NCI-H226 (cell line): ENCODE measurements around the gene KLK12.
A peak's percentile ranks its signal among the peaks of the same experiment; 100 is the strongest.

ENCODE experiments used
- DNase-seq: peaks from one replicate; pipeline ENCODE4 v3.0.0-alpha.2; 2015

KLK12 gene

DNA sequence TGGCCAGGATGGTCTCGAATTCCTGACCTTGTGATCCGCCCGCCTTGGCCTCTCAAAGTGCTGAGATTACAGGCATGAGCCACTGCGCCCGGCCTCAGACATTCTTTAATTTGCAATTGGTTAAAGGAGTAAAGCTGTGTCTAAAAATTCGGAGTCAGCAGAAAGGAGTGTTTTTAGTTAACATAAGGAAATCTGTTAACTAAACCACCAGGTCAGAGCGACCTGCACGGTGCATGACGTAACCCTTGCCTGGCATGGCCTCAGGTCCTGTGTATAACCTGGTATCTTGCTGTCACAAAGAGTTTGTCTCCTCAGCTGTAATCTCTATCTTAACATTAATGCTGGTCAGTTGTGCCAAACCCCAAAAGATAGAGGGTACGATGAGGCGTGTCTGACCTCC lies 9.5 kb upstream of the KLK12 start:
- no peak for DNase-seq

- DNase-seq: no peak
Measured at GRCh38 chr19:51043497-51043896, 8.7 kb upstream of the KLK12 start.

- no peak for DNase-seq
Measured at GRCh38 chr19:51040151-51040550, 5.3 kb upstream of the KLK12 start.

- DNase-seq: no peak
Measured at GRCh38 chr19:51036519-51036918, 1.7 kb upstream of the KLK12 start.

- DNase-seq: no peak
Measured at GRCh38 chr19:51031880-51032225, 2.9 kb downstream of the KLK12 start.

- no peak for DNase-seq
Measured at GRCh38 chr19:51031220-51031879, 3.5 kb downstream of the KLK12 start.

DNA sequence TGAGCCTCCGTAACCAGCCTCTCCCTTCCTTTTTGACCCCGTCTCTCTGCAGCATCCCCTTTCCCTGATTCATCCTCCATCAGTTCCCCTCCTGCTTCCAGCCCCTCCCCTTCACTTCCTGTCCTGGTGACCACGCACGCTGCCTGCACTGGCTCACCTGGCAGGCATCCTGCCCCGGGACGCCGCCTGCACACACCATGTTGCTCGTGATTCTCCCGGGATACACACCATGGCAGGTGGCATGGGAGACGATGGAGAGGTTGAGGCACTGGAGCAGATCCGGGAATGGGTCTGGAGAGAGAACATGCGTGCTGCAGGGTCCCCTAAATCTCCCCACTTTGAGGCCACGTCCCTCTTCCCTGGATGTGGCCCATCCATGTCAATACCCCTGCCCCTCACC lies 4.2 kb downstream of the KLK12 start:
- no peak for DNase-seq

DNA sequence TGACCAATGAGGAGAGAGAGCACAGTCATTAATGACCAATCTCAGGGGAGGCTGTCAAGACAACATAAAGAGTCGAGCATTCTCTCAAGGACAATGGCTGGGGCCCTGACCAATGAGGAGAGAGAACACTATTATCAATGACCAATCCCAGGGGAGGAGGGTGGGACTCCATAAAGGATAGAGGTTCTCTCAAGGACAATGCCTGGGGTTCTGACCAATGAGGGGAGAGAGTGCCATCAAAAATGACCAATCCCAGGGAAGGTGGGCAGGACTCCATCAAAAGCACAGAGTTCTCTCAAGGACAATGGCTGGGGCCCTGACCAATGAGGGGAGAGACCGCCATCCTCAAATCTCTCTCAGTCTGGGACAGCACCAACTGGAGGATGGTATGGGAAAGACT lies 5.1 kb downstream of the KLK12 start:
- peak; percentile 7 for DNase-seq

DNA sequence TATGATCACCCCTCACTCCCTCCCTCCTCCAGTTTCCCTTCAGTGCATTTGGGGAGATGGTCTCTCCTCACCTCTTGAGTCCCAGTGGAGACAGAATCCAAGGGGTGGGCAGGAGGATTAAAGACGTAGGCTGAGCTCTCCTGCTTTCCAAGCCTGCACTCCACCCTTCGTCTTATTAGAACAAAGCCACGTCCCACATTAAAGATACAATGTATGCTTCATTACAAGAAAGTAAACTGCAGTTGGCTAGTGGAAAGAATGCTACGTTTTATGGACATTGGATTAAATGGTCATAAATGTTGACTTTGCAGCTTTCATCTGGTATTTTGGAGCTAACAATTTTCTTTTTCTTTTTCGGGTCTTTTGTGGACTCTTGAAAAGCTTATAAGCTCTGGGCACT lies 6.9 kb downstream of the KLK12 start:
- no peak for DNase-seq

GRCh38 chr19:51027126-51027806 lies 7.5 kb downstream of the KLK12 start:
- DNase-seq: no peak

DNA sequence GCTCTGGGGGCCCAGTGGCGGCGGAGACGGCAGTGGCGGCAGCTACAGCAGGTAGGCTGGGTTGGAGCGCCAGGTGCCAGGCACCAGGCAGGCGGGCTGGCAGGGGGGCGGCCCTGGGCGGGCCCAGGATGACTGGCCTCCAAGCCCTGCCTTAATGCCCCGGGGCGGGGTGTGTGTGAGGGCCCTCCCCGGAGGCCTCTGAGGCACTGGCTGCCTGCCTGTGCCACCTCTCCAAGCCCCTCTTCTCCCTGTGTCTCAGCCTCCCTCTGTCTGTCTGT lies 8.3 kb downstream of the KLK12 start, which contains the start of gene KLK11:
Gene KLK11, minus strand, starts transcription at position 63 of the 278 bp plus-strand sequence. CDS start 985 bp downstream, outside the sequence.
- peak; percentile 81 for DNase-seq

DNA sequence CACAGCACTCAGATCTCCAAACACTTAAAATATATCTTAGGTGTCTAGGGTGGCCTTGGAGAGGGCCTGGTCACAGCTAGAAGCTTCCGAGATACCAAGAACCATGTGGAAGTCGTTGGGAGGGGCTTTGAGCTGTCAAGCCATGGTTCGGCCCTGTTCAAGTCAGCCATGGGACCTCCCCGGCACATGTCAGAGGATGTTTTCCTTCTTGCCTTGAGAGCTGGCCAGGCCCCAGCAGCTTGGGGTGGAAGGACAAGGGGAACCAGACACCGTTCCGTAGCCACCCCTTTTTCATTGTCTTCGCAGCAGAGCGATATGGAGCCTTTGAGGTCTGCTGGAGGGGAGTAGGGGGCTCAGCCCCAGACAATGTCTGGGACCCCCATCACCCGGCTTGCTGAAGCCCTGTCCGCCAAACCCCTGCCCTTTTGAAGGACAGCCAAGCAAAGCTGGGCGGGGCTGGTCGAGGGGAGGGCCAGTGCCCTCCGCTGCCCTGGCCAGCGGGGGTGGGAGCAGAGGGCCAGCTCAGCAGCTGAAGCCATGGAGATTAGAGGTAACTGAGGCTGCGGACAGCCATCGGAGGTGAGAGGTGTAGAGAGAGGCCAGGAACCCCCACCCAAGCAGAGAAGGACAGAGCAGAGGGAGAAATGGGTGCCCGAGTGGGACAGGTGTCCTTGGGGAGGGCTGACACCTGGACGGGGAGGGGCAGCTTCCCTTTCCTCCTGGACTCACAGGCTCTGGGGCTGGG lies 8.8 kb downstream of the KLK12 start:
- peak; percentile 64 for DNase-seq

- DNase-seq: no peak
Measured at GRCh38 chr19:51025401-51025800, 9.4 kb downstream of the KLK12 start.

- no peak for DNase-seq
Measured at GRCh38 chr19:51024924-51025323, 9.9 kb downstream of the KLK12 start.

DNA sequence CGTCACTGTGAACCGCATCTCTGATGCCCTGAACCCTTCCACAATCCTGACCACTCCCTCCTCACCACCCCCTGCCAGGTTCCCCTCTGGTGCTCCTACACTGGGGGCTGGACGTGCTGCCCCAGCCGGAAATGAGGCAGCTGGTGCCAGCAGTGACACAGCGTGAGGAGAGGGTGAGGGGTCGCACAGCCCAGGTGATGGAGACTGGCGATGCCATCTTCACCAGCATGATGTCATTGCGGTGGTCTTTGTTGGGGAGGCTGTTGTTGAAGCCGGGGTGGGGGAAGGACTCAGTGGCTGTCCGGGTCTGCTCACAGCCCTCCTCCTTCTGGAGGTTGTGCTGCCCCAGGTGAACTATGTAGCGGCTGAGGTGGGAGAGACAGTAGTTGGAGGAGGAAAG lies 10.9 kb downstream of the KLK12 start:
- no peak for DNase-seq

DNA sequence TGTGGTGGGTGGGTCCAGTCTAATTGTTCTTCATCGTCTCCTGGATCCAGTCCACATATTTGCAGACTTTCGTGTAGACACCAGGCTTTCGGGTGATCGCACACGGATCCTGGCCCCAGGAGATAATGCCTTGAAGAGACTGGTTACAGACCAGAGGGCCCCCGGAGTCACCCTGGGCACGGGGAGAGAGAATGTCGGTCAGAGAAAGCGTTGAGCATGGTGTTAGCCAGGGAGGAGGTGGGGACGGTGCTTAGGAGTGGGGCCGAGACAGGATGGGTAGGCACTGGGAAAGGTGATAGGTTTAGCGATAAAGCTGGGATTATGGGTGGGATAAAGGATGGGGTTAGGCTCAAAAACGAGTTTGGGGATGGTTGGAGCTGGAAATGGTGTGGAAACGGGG lies 12.3 kb downstream of the KLK12 start:
- DNase-seq: no peak

DNA sequence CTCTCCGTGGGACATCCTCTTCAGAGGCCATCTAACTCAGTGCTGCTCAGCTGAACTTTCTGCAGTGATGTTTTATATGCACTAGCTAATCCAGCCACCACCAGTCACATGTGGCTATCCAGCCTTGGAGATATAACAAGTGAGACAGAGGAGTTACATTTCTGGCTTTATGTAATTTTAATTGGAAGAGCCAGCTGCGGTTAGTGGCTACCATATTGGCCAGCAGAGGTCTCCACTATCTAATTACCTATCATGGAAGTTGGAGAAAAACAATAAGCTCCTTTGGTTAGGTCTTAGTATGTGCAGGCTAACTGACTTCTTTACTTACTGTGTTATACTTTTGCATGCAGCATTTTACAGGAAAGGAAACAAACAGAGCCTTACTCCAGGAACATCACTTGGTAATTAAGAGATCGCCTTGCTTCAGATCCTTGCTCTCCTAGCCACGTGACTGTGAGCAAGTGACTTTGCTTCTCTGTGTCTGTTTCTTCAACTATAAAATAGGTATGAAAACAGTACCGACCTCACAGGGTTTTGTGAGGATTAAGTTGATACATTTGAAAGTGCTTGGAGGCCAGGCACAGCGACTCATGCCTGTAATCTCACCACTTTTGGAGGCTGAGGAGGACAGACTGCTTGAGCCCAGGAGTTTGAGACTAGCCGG lies 13.7 kb downstream of the KLK12 start:
- DNase-seq: peak; percentile 31

GRCh38 chr19:51019544-51019925 lies 15.3 kb downstream of the KLK12 start, which contains the start of gene KLK10:
Gene KLK10 (minus strand): TSS chr19:51019709. CDS start chr19:51019130, 579 bp downstream.
- peak; percentile 85 for DNase-seq

DNA sequence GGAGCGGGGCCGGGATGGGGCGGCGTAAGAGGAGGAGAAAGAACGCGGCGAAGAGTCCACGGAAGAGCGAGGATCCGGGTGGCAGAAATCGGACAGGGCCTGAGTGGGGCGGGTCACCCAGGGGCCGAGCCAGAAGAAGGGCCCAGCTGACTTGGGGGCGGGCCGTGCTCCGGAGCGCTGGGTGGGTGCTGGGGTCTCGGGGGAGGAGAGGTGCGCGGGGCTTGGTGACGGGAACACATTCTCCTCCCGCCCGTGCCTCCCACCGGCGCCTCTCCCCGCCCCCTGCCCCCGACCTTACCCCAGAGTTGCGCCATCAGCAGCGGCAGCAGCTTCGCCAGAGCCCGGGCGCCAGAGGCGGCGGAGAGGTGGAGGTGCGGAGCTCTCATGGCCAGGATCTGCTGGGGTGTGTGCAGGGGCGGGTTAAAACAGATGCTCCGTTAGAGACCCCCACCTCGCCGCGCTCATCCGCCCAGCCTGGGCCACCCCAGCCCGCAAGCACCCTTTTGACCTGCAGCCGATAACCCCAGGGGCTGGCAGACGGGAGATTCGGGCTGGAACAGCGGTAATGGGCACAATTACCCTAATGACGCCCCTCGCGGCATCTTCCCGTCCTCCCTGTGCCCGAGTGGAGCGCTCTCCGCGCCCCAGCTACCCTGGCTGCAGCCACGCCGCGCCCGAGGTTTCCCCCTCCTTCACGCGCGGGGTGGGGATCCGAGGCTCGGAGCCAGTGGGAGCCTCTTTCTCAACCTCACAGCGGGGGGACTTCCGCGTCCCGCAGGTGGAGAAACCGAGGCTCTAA lies 15.9 kb downstream of the KLK12 start:
- peak; percentile 79 for DNase-seq

- DNase-seq: peak; percentile 73
Measured at GRCh38 chr19:51016798-51017683, 17.8 kb downstream of the KLK12 start.

DNA sequence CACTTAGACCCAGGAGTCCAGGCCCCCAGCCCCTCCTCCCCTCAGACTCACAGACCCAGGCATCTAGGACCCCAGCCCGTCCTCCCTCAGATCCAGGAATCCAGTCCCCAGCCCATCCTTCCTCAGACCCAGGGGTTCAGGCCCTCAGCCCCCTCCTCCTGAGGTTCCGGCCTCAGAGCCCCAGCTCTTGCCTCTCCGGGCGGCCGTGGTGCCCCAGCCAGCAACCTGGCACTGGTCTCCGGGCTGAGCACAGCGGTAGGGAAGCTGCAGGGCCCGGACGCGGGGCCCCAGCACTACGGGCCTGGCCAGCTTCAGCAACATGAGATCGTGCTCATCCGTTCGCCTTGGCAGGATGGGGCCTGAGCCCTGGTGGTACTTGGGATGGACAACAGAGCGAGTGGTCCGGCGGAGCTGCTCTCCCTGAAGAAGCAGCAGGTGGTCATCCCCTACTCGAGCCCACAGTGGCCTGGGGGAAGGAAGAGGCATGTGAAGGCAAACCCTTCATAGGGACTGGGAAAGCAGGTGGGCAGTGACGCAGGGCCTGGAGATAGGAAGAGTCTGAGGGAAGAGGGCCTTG lies 19.0 kb downstream of the KLK12 start:
- DNase-seq: no peak
